ENCODE data around the gene ZFAND3.

ZFAND3 gene

GRCh38 chr6:38161331-38161730, 341.8 kb downstream of the ZFAND3 start:
- Histone ChIP-seq H3K36me3 (ENCODE audit: insufficient read depth, insufficient read length, low read length) (no peaks in the 10 kb centered on the region), H3K9ac (ENCODE audit: insufficient read length, low read depth) (no peak overlapping the region), H3K27me3 (ENCODE audit: insufficient read depth, insufficient read length) (no peaks in the 10 kb centered on the region), H3K9me3 (ENCODE audit: insufficient read depth, low read length) (no peaks in the 10 kb centered on the region), H3K4me3 (ENCODE audit: insufficient read length, low read depth) (no peak overlapping the region), H3K4me1 (ENCODE audit: insufficient read depth, insufficient read length) (peaks cover 2% of the 10 kb centered on the region)
- DNase-seq (ENCODE audit: low read depth, low spot score): no peak
- TF ChIP-seq SUZ12 (IDR thresholded peaks at IDR 0.05; ENCODE audit: extremely low read depth, insufficient read depth, insufficient read length) (no peak), YY1 (IDR thresholded peaks at IDR 0.05; ENCODE audit: insufficient read depth, insufficient read length) (no peak), ZNF274 (IDR thresholded peaks at IDR 0.05; ENCODE audit: low read depth, low read length) (no peak)

GRCh38 chr6:38161754-38162492, 342.4 kb downstream of the ZFAND3 start:
- Histone ChIP-seq H3K9ac (ENCODE audit: insufficient read length, low read depth) (no peak overlapping the region), H3K27me3 (ENCODE audit: insufficient read depth, insufficient read length) (no peaks in the 10 kb centered on the region), H3K4me1 (ENCODE audit: insufficient read depth, insufficient read length) (peaks cover 2% of the 10 kb centered on the region), H3K9me3 (ENCODE audit: insufficient read depth, low read length) (no peaks in the 10 kb centered on the region), H3K4me3 (ENCODE audit: insufficient read length, low read depth) (no peak overlapping the region), H3K36me3 (ENCODE audit: insufficient read depth, insufficient read length, low read length) (no peaks in the 10 kb centered on the region)
- TF ChIP-seq ZNF274 (IDR thresholded peaks at IDR 0.05; ENCODE audit: low read depth, low read length) (no peak), SUZ12 (IDR thresholded peaks at IDR 0.05; ENCODE audit: extremely low read depth, insufficient read depth, insufficient read length) (no peak), YY1 (IDR thresholded peaks at IDR 0.05; ENCODE audit: insufficient read depth, insufficient read length) (no peak)
- DNase-seq (ENCODE audit: low read depth, low spot score): no peak

GRCh38 chr6:38162493-38163185, 343.1 kb downstream of the ZFAND3 start:
- Histone ChIP-seq H3K36me3 (ENCODE audit: insufficient read depth, insufficient read length, low read length) (no peaks in the 10 kb centered on the region), H3K9ac (ENCODE audit: insufficient read length, low read depth) (no peak overlapping the region), H3K4me3 (ENCODE audit: insufficient read length, low read depth) (no peak overlapping the region), H3K27me3 (ENCODE audit: insufficient read depth, insufficient read length) (no peaks in the 10 kb centered on the region), H3K9me3 (ENCODE audit: insufficient read depth, low read length) (no peaks in the 10 kb centered on the region), H3K4me1 (ENCODE audit: insufficient read depth, insufficient read length) (peaks cover 2% of the 10 kb centered on the region)
- DNase-seq (ENCODE audit: low read depth, low spot score): no peak
- TF ChIP-seq SUZ12 (IDR thresholded peaks at IDR 0.05; ENCODE audit: extremely low read depth, insufficient read depth, insufficient read length) (no peak), ZNF274 (IDR thresholded peaks at IDR 0.05; ENCODE audit: low read depth, low read length) (no peak), YY1 (IDR thresholded peaks at IDR 0.05; ENCODE audit: insufficient read depth, insufficient read length) (no peak)

- no peak for TF ChIP-seq SUZ12 (IDR thresholded peaks at IDR 0.05; ENCODE audit: extremely low read depth, insufficient read depth, insufficient read length)
- TF ChIP-seq ZNF274 (IDR thresholded peaks at IDR 0.05; ENCODE audit: low read depth, low read length): no peak
- TF ChIP-seq YY1 (IDR thresholded peaks at IDR 0.05; ENCODE audit: insufficient read depth, insufficient read length): no peak
- Histone ChIP-seq H3K4me1 (ENCODE audit: insufficient read depth, insufficient read length) (peaks cover 4% of the 10 kb centered on the region), H3K9me3 (ENCODE audit: insufficient read depth, low read length) (no peaks in the 10 kb centered on the region), H3K4me3 (ENCODE audit: insufficient read length, low read depth) (no peak overlapping the region), H3K36me3 (ENCODE audit: insufficient read depth, insufficient read length, low read length) (no peaks in the 10 kb centered on the region), H3K9ac (ENCODE audit: insufficient read length, low read depth) (no peak overlapping the region), H3K27me3 (ENCODE audit: insufficient read depth, insufficient read length) (no peaks in the 10 kb centered on the region)
- DNase-seq (ENCODE audit: low read depth, low spot score): no peak
These were observed 343.9 kb downstream of the ZFAND3 start for GRCh38 chr6:38163186-38164130.

- Histone ChIP-seq H3K4me3 (ENCODE audit: insufficient read length, low read depth) (no peak overlapping the region), H3K4me1 (ENCODE audit: insufficient read depth, insufficient read length) (peaks cover 5% of the 10 kb centered on the region), H3K36me3 (ENCODE audit: insufficient read depth, insufficient read length, low read length) (no peaks in the 10 kb centered on the region), H3K9ac (ENCODE audit: insufficient read length, low read depth) (no peak overlapping the region), H3K9me3 (ENCODE audit: insufficient read depth, low read length) (no peaks in the 10 kb centered on the region), H3K27me3 (ENCODE audit: insufficient read depth, insufficient read length) (no peaks in the 10 kb centered on the region)
- DNase-seq (ENCODE audit: low read depth, low spot score): no peak
- TF ChIP-seq YY1 (IDR thresholded peaks at IDR 0.05; ENCODE audit: insufficient read depth, insufficient read length): no peak
- TF ChIP-seq ZNF274 (IDR thresholded peaks at IDR 0.05; ENCODE audit: low read depth, low read length): no peak
- TF ChIP-seq SUZ12 (IDR thresholded peaks at IDR 0.05; ENCODE audit: extremely low read depth, insufficient read depth, insufficient read length): no peak
These were observed 344.6 kb downstream of the ZFAND3 start for GRCh38 chr6:38164131-38164481.

GRCh38 chr6:38164671-38165108, 345.2 kb downstream of the ZFAND3 start:
- no peak overlapping the region for H3K4me3 ChIP-seq (ENCODE audit: insufficient read length, low read depth)
- H3K27me3 ChIP-seq (ENCODE audit: insufficient read depth, insufficient read length): no peaks in the 10 kb centered on the region
- TF ChIP-seq YY1 (IDR thresholded peaks at IDR 0.05; ENCODE audit: insufficient read depth, insufficient read length): no peak
- no peak for TF ChIP-seq SUZ12 (IDR thresholded peaks at IDR 0.05; ENCODE audit: extremely low read depth, insufficient read depth, insufficient read length)
- TF ChIP-seq ZNF274 (IDR thresholded peaks at IDR 0.05; ENCODE audit: low read depth, low read length): no peak
- no peak overlapping the region for H3K9ac ChIP-seq (ENCODE audit: insufficient read length, low read depth)
- no peak for DNase-seq (ENCODE audit: low read depth, low spot score)
- peaks cover 7% of the 10 kb centered on the region for H3K4me1 ChIP-seq (ENCODE audit: insufficient read depth, insufficient read length)
- H3K36me3 ChIP-seq (ENCODE audit: insufficient read depth, insufficient read length, low read length): no peaks in the 10 kb centered on the region
- H3K9me3 ChIP-seq (ENCODE audit: insufficient read depth, low read length): no peaks in the 10 kb centered on the region

All from NT2/D1 (cell line).